Measurements from ENCODE around the gene SLC4A7.

- TF ChIP-seq, protein P1, sequence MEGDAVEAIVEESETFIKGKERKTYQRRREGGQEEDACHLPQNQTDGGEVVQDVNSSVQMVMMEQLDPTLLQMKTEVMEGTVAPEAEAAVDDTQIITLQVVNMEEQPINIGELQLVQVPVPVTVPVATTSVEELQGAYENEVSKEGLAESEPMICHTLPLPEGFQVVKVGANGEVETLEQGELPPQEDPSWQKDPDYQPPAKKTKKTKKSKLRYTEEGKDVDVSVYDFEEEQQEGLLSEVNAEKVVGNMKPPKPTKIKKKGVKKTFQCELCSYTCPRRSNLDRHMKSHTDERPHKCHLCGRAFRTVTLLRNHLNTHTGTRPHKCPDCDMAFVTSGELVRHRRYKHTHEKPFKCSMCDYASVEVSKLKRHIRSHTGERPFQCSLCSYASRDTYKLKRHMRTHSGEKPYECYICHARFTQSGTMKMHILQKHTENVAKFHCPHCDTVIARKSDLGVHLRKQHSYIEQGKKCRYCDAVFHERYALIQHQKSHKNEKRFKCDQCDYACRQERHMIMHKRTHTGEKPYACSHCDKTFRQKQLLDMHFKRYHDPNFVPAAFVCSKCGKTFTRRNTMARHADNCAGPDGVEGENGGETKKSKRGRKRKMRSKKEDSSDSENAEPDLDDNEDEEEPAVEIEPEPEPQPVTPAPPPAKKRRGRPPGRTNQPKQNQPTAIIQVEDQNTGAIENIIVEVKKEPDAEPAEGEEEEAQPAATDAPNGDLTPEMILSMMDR (IDR thresholded peaks at IDR 0.05) = no peak
- TF ChIP-seq POLR2A (IDR thresholded peaks at IDR 0.05) = no peak
Measured at GRCh38 chr3:27335571-27335970, 148.6 kb downstream of the SLC4A7 start.
